Endothelial cell of umbilical vein (primary cell): Measurements from ENCODE around the gene JAZF1. TPM values are rescaled to one million over a fixed set of nuclear protein-coding genes. Genes with fewer than 3 reads are reported as not detected.

Experiments
- BruUV-seq: library from RNA; stranded (reverse); fragments of 400-500 nt; replicated peaks from 2 replicates; lab custom pipeline; 2021; lab: Mats Ljungman, UMichigan
- CTCF ChIA-PET: fragments of 300-600, 350-600 bp; sonication (Branson Sonifier 250); formaldehyde crosslinking; loops from one replicate; lab custom pipeline; 2021; ENCODE audit warnings: antibody characterized with exemption, inconsistent platforms; lab: Charles Lee
- POLR2A ChIA-PET: fragments of 300-600, 350-600 bp; sonication (Branson Sonifier 250); formaldehyde crosslinking; loops from one replicate; lab custom pipeline; 2021; ENCODE audit warnings: antibody characterized with exemption, inconsistent platforms; lab: Charles Lee
- DNase-seq: peaks from one replicate; pipeline ENCODE4 v3.0.0-alpha.2; 2011; ENCODE audit warnings: low read depth, low spot score
- FAIRE-seq: peaks from 2 replicates; lab custom pipeline; 2011; peaks lifted over from hg19 to GRCh38; lab: Jason Lieb, UNC
- H2AFZ ChIP-seq: 2 replicates; pipeline ENCODE4 v1.6.0; 2012; ENCODE audit warnings: low read depth, low read length, control low read depth, inconsistent platforms
- H3K27ac ChIP-seq: 2 replicates; pipeline ENCODE4 v1.5.1; 2011; ENCODE audit warnings: low read depth, mild to moderate bottlenecking, control low read depth, low read length, moderate library complexity; ENCODE audit not compliant: insufficient read depth
- H3K27me3 ChIP-seq, 2 experiments: 2 replicates each; pipeline versions ENCODE4 v1.6.0 to v1.6.1; 2011; ENCODE audit warnings: low read length in 2 of 2, mixed read lengths in 1 of 2; ENCODE audit not compliant: control insufficient read depth in 2 of 2, insufficient read depth in 2 of 2
- H3K36me3 ChIP-seq, 2 experiments: 2 replicates in 1 of 2; 3 replicates in 1 of 2; pipeline ENCODE4 v1.5.1; 2011; ENCODE audit warnings: low read length in 2 of 2, mild to moderate bottlenecking in 1 of 2, moderate library complexity in 1 of 2; ENCODE audit not compliant: control insufficient read depth in 2 of 2, insufficient read depth in 2 of 2; ENCODE audit errors: extremely low read depth in 1 of 2
- H3K4me1 ChIP-seq: 3 replicates; pipeline ENCODE4 v1.5.1; 2011; ENCODE audit warnings: mild to moderate bottlenecking, low read length; ENCODE audit not compliant: control insufficient read depth, insufficient read depth; ENCODE audit errors: extremely low read depth
- H3K4me2 ChIP-seq: 2 replicates; pipeline ENCODE4 v1.6.1; 2011; ENCODE audit warnings: low read length, control low read depth, mixed read lengths; ENCODE audit not compliant: insufficient read depth
- H3K4me3 ChIP-seq, 3 experiments: fragments of 200-600 bp in 1 of 3; sonication (generic), shearing (Covaris generic) in 1 of 3; replicated peaks in 1 of 3; 2 replicates each; pipeline ENCODE4 v1.5.1; 2011 to 2016; ENCODE audit warnings: control low read depth in 3 of 3, low read length in 3 of 3, mild to moderate bottlenecking in 2 of 3, inconsistent platforms in 1 of 3, low read depth in 1 of 3, moderate library complexity in 1 of 3; ENCODE audit not compliant: insufficient read depth in 1 of 3
- H3K79me2 ChIP-seq: 2 replicates; pipeline ENCODE4 v1.6.0; 2012; ENCODE audit warnings: low read length, inconsistent platforms; ENCODE audit not compliant: control insufficient read depth, insufficient read depth
- H3K9ac ChIP-seq: replicated peaks from 2 replicates; pipeline ENCODE3; 2011; ENCODE audit warnings: low read length, control low read depth; ENCODE audit not compliant: insufficient read depth; ENCODE audit errors: extremely low read depth
- H3K9me1 ChIP-seq: replicated peaks from 3 replicates; pipeline ENCODE4 v1.6.0; 2011; ENCODE audit warnings: mild to moderate bottlenecking, low read length; ENCODE audit not compliant: control insufficient read depth, insufficient read depth; ENCODE audit errors: extremely low read depth
- H3K9me3 ChIP-seq: replicated peaks from 2 replicates; pipeline ENCODE4 v1.5.1; 2012; ENCODE audit warnings: low read length, inconsistent platforms; ENCODE audit not compliant: control insufficient read depth, insufficient read depth
- H4K20me1 ChIP-seq: replicated peaks from 2 replicates; pipeline ENCODE3; 2011; ENCODE audit warnings: mild to moderate bottlenecking, low read length; ENCODE audit not compliant: control insufficient read depth, insufficient read depth; ENCODE audit errors: extremely low read depth
- CTCF ChIP-seq, 2 donors: IDR thresholded peaks; 1 replicate in 1 of 2; 2 replicates in 1 of 2; pipeline ENCODE4 v1.5.1; 2011; ENCODE audit warnings: low read length in 2 of 2, mild to moderate bottlenecking in 2 of 2, moderate library complexity in 2 of 2, control low read depth in 1 of 2, inconsistent platforms in 1 of 2, low read depth in 1 of 2; ENCODE audit not compliant: insufficient read depth in 1 of 2; ENCODE audit errors: extremely low read depth in 1 of 2
- EZH2 ChIP-seq: IDR thresholded peaks from 2 replicates; pipeline ENCODE4 v1.6.1; 2012; ENCODE audit warnings: borderline replicate concordance, low read depth, mild to moderate bottlenecking, moderate library complexity, low read length, inconsistent platforms; ENCODE audit not compliant: severe bottlenecking
- FOS ChIP-seq: IDR thresholded peaks from 2 replicates; pipeline ENCODE4 v1.6.1; 2011; ENCODE audit warnings: mild to moderate bottlenecking, low read length, moderate library complexity, borderline replicate concordance; ENCODE audit not compliant: insufficient read depth
- GATA2 ChIP-seq: IDR thresholded peaks from 2 replicates; pipeline ENCODE4 v1.7.0; 2011; ENCODE audit warnings: low read depth, mild to moderate bottlenecking, moderate library complexity, mixed read lengths, low read length; ENCODE audit not compliant: insufficient read length, insufficient read depth
- JUN ChIP-seq: IDR thresholded peaks from 2 replicates; pipeline ENCODE4 v1.6.1; 2011; ENCODE audit warnings: borderline replicate concordance, low read depth; ENCODE audit not compliant: insufficient read length, insufficient read depth
- MAX ChIP-seq: IDR thresholded peaks from 2 replicates; pipeline ENCODE4 v1.6.1; 2011; ENCODE audit not compliant: insufficient read depth, insufficient read length
- MYC ChIP-seq: IDR thresholded peaks from one replicate; pipeline ENCODE4 v1.6.1; 2011; ENCODE audit warnings: mild to moderate bottlenecking, low read depth, low read length
- POLR2A ChIP-seq: IDR thresholded peaks from 2 replicates; pipeline ENCODE4 v1.6.1; 2012; ENCODE audit warnings: low read depth, mild to moderate bottlenecking, control low read depth, low read length
- POLR2AphosphoS5 ChIP-seq: IDR thresholded peaks from 2 replicates; pipeline ENCODE4 v1.6.1; 2012; ENCODE audit warnings: low read depth, mild to moderate bottlenecking, control low read depth, low read length, moderate library complexity; ENCODE audit not compliant: insufficient read depth
- dilution Hi-C: fragments of 300-500 bp; cut with MboI; formaldehyde crosslinking; loops from one replicate; pipeline ENCODE4 v1.15.0; 2019; ENCODE audit warnings: low sequenced_read_pairs; ENCODE audit not compliant: extremely low pct_ligation_motif_present
- intact Hi-C: fragments of 100-400 bp; cut with micrococcal nuclease; formaldehyde crosslinking; loops from one replicate; pipeline ENCODE4 v1.10.0; 2022
- polyA plus RNA-seq, 4 experiments: library from polyadenylated mRNA; depleted of rRNA in 3 of 4; stranded (reverse) in 3 of 4; unstranded in 1 of 4; fragments of >200 nt; gene quantifications; 2 replicates each; pipeline versions ENCODE4 v1.2.1 to v1.2.3, GENCODE V29; 2011 to 2012; ENCODE audit warnings: missing spikeins in 1 of 4
- total RNA-seq: library from RNA; stranded (reverse); gene quantifications from 2 replicates; pipeline ENCODE4 v1.2.3, GENCODE V29; 2021

Gene JAZF1
- total and polyA plus RNA-seq, 2 donors (not counting 3 experiments of a cell fraction or from before 2014, with no cell fraction given), result 2.5 to 16.9 TPM

DNA sequence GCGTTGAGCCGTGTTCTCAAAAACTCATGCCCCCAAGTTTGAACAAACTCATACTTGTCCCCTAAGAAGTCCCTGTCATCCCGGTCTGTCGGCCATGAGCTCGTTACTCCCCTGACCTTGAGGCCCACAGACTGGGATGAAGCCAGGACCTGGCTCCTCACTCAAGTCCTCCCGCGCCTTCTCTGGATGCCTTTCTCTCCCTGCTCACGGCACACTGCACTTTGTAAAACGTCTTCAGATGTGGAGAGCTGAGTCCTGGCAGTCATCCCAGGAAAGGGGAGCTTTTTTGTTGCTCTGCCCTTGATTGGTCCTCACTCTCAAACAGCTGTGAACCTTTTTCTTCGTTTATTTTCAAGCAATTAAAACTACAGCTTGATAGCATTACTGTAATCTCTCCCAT is 110.8 kb downstream of the JAZF1 start:
- H3K9me1 ChIP-seq, result no peaks in the 10 kb centered on the region
- ChIA-PET CTCF (interaction anchor here (0.6 to 3.9 kb wide), 10 partner anchors 8 to 874 kb away, joined by 3 to 29 read pairs (median 4); no protein-coding TSS in a partner anchor), POLR2A (no interaction called here)
- H3K9ac ChIP-seq, result no peak overlapping the region
- H3K36me3 ChIP-seq, result no peaks in the 10 kb centered on the region
- no peaks in the 10 kb centered on the region for H3K79me2 ChIP-seq
- no TSS peak for BruUV-seq
- TF ChIP-seq JUN (no peak), MYC (no peak), EZH2 (no peak), GATA2 (no peak), FOS (no peak), POLR2AphosphoS5 (no peak), POLR2A (no peak), MAX (no peak), CTCF (IDR thresholded peaks at IDR 0.05; ENCODE audit: extremely low read depth in 1 of 2, insufficient read depth in 1 of 2, low read depth in 1 of 2, low read length in 2 of 2) (no peak)
- intact Hi-C loops, result no loop called here
- FAIRE-seq (no peak), DNase-seq (no peak)
- no peak overlapping the region for H3K4me3 ChIP-seq
- H3K4me1 ChIP-seq, result no peaks in the 10 kb centered on the region
- no peak overlapping the region for H2AFZ ChIP-seq
- no peaks in the 10 kb centered on the region for H4K20me1 ChIP-seq
- H3K27me3 ChIP-seq, result no peaks in the 10 kb centered on the region
- H3K27ac ChIP-seq, result no peak overlapping the region
- dilution Hi-C loops, result no loop called here
- no peak overlapping the region for H3K4me2 ChIP-seq
- no peaks in the 10 kb centered on the region for H3K9me3 ChIP-seq
